NB4 (cell line): Measurements from ENCODE around the gene NOMO2.
"Not testable (repeated sequence)": the region's sequence is repeated elsewhere in the genome, so short reads cannot be mapped to it uniquely, and the experiment has no call there.

Source experiments
- MYC ChIP-seq: IDR thresholded peaks from 2 replicates; pipeline ENCODE4 v1.6.1; 2011; ENCODE audit warnings: low read depth, low read length
- POLR2A ChIP-seq: IDR thresholded peaks from 2 replicates; pipeline ENCODE4 v1.6.1; 2011; ENCODE audit warnings: mild to moderate bottlenecking; ENCODE audit not compliant: insufficient read length; ENCODE audit errors: extremely low read depth
- TF ChIP-seq, protein P1 (sequence below): IDR thresholded peaks from one replicate; pipeline ENCODE4 v1.5.1; 2012; ENCODE audit warnings: low read depth, low read length
- TF ChIP-seq, protein P2 (sequence below): IDR thresholded peaks from 2 replicates; pipeline ENCODE4 v1.6.1; 2011; ENCODE audit warnings: low read depth, low read length

DNA sequence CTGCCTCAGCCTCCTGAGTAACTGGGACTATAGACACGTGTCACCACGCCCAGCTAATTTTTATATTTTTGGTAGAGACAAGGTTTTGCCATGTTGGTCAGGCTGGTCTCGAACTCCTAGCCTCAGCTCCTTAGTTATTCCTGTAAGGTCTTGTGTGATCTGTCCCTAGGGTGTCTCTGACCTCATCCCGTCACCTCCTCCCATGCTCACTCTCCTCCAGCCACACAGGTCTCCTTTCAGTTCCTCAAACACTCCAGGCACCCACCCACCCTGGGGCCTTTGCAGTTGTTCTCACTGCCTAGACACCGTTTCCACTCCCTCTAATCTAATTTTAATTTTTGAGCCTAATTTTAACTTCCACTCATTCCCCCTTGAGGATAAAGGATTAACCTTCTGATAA is 31.1 kb upstream of the NOMO2 start:
- TF ChIP-seq, protein P1, sequence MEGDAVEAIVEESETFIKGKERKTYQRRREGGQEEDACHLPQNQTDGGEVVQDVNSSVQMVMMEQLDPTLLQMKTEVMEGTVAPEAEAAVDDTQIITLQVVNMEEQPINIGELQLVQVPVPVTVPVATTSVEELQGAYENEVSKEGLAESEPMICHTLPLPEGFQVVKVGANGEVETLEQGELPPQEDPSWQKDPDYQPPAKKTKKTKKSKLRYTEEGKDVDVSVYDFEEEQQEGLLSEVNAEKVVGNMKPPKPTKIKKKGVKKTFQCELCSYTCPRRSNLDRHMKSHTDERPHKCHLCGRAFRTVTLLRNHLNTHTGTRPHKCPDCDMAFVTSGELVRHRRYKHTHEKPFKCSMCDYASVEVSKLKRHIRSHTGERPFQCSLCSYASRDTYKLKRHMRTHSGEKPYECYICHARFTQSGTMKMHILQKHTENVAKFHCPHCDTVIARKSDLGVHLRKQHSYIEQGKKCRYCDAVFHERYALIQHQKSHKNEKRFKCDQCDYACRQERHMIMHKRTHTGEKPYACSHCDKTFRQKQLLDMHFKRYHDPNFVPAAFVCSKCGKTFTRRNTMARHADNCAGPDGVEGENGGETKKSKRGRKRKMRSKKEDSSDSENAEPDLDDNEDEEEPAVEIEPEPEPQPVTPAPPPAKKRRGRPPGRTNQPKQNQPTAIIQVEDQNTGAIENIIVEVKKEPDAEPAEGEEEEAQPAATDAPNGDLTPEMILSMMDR, result not testable (repeated sequence)
- TF ChIP-seq POLR2A, MYC: not testable (repeated sequence)
- TF ChIP-seq, protein P2, sequence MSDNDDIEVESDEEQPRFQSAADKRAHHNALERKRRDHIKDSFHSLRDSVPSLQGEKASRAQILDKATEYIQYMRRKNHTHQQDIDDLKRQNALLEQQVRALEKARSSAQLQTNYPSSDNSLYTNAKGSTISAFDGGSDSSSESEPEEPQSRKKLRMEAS, result not testable (repeated sequence)
